Fibroblast of lung (primary cell): ENCODE measurements around the gene CHST3. TPM values are rescaled to one million over a fixed set of nuclear protein-coding genes. Genes with fewer than 3 reads are reported as not detected.

Experiments
- DNase-seq, 2 donors: peaks; one replicate each; pipeline versions ENCODE4 v3.0.0 to v3.0.0-alpha.2; 2010; ENCODE audit warnings: low read depth in 2 of 2
- H2AFZ ChIP-seq: 2 replicates; pipeline ENCODE4 v1.5.1; 2012; ENCODE audit warnings: low read length, control low read depth, inconsistent platforms
- H3K27ac ChIP-seq: 2 replicates; pipeline ENCODE4 v1.5.1; 2011; ENCODE audit warnings: low read length, control low read depth; ENCODE audit not compliant: insufficient read depth
- H3K27me3 ChIP-seq: 2 replicates; pipeline ENCODE4 v1.5.1; 2011; ENCODE audit warnings: mild to moderate bottlenecking, low read length; ENCODE audit not compliant: control insufficient read depth, insufficient read depth
- H3K36me3 ChIP-seq: 2 replicates; pipeline ENCODE4 v1.5.1; 2011; ENCODE audit warnings: low read length; ENCODE audit not compliant: control insufficient read depth, insufficient read depth
- H3K4me1 ChIP-seq: 2 replicates; pipeline ENCODE4 v1.5.1; 2011; ENCODE audit warnings: low read length; ENCODE audit not compliant: control insufficient read depth, insufficient read depth; ENCODE audit errors: extremely low read depth
- H3K4me2 ChIP-seq: 2 replicates; pipeline ENCODE4 v1.5.1; 2011; ENCODE audit warnings: low read length, control low read depth; ENCODE audit not compliant: insufficient read depth; ENCODE audit errors: extremely low read depth
- H3K4me3 ChIP-seq, 4 experiments: fragments of 200-600 bp in 1 of 4; sonication (generic) in 1 of 4; replicated peaks in 1 of 4; 2 replicates each; pipeline ENCODE4 v1.5.1; 2011 to 2016; ENCODE audit warnings: low read length in 4 of 4, low read depth in 3 of 4, mild to moderate bottlenecking in 3 of 4, control low read depth in 2 of 4, inconsistent platforms in 1 of 4, mixed read lengths in 1 of 4; ENCODE audit not compliant: insufficient read depth in 1 of 4; ENCODE audit errors: control extremely low read depth in 1 of 4
- H3K79me2 ChIP-seq: 2 replicates; pipeline ENCODE4 v1.5.1; 2012; ENCODE audit warnings: mild to moderate bottlenecking, low read length, inconsistent platforms; ENCODE audit not compliant: control insufficient read depth, insufficient read depth
- H3K9ac ChIP-seq: 2 replicates; pipeline ENCODE4 v1.5.1; 2011; ENCODE audit warnings: mild to moderate bottlenecking, low read length, control low read depth; ENCODE audit not compliant: insufficient read depth
- H3K9me3 ChIP-seq: 2 replicates; pipeline ENCODE4 v1.5.1; 2012; ENCODE audit warnings: low read depth, low read length; ENCODE audit not compliant: control insufficient read depth, insufficient read depth
- H4K20me1 ChIP-seq: 2 replicates; pipeline ENCODE4 v1.5.1; 2011; ENCODE audit warnings: low read length; ENCODE audit not compliant: control insufficient read depth, insufficient read depth; ENCODE audit errors: extremely low read depth
- CTCF ChIP-seq, 2 donors: IDR thresholded peaks in 1 of 2; conservative IDR thresholded peaks in 1 of 2; 1 replicate in 1 of 2; 2 replicates in 1 of 2; pipeline ENCODE4 v1.5.1; 2011 to 2012; ENCODE audit warnings: low read length in 2 of 2, control low read depth in 1 of 2, inconsistent platforms in 1 of 2, low read depth in 1 of 2, mild to moderate bottlenecking in 1 of 2
- EZH2 ChIP-seq: IDR thresholded peaks from 2 replicates; pipeline ENCODE4 v1.5.1; 2012; ENCODE audit warnings: low read length, control low read depth, mild to moderate bottlenecking; ENCODE audit errors: missing control alignments
- polyA plus RNA-seq, 2 donors: library from polyadenylated mRNA; depleted of rRNA in 1 of 2; stranded (reverse) in 1 of 2; unstranded in 1 of 2; fragments of >200 nt; gene quantifications; 2 replicates each; pipeline ENCODE4 v1.2.1, GENCODE V29; 2011 to 2012; ENCODE audit warnings: missing spikeins in 1 of 2
- total RNA-seq: library from RNA; depleted of rRNA; stranded (reverse); fragments of >200 nt; gene quantifications from 2 replicates; pipeline ENCODE4 v1.2.1, GENCODE V29; 2014

Gene CHST3
- total and polyA plus RNA-seq, 2 donors (not counting 1 experiment from before 2014, with no cell fraction given), result 9.1 to 29.9 TPM

DNA sequence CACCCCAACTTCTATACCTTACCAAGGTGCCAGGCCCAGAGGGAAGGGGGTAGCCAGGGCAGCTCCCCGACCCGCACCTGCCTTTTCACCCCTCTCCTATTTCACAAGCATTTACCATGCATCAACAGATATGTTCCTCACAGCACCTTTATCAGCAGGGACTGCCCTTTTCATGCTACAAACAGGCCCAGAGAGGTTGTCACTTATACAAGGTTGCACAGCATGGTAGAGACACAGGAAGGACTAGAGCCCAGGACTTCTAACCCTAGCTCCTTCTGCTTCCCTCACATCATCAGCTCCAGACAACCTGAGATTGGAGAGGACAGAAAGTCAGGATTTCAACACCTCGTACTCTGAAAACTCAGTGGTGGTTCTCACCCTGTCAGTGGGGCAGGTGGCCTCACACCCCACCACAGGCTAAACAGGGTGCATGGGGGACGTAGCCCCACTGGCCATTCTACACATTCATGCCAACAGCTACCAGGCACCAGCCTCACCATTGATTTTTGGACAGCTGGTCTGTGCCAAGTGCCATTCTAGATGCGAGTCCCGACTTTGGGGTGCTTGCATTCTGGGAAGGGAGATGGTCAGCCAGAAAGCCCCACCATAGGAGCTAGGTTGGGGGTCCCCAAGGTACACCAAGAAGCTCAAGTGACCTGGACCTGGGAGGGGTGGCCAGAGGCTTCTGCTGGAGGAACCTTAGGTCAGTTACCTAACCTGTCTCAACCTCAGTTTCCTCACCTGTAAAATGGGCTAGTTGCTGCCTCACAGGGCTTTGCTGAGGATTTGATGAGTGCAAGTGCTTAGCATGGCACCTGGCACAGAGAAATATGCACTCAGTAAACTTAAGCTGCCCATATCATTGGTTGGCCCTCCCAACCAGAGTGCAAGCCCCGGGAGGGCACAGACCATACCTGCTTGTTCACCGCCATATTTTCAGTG lies 38.4 kb downstream of the CHST3 start:
- Histone ChIP-seq H3K9me3 (no peaks in the 10 kb centered on the region), H3K27ac (no peak overlapping the region), H3K4me3 (no peak overlapping the region), H2AFZ (no peak overlapping the region), H3K27me3 (no peaks in the 10 kb centered on the region), H3K4me1 (peaks cover 18% of the 10 kb centered on the region), H3K4me2 (no peak overlapping the region), H3K79me2 (peaks cover 2% of the 10 kb centered on the region), H3K36me3 (peaks cover 5% of the 10 kb centered on the region), H4K20me1 (no peaks in the 10 kb centered on the region), H3K9ac (no peak overlapping the region)
- DNase-seq, result no peak
- TF ChIP-seq CTCF (conservative IDR thresholded peaks at IDR 0.05 in 1 of 2, IDR thresholded peaks at IDR 0.05 in 1 of 2; ENCODE audit: low read depth in 1 of 2, low read length in 2 of 2) (no peak), EZH2 (no peak)

- H3K4me3 ChIP-seq, result no peak overlapping the region
- H3K4me2 ChIP-seq, result no peak overlapping the region
- DNase-seq, result no peak
- H3K27ac ChIP-seq, result no peak overlapping the region
- TF ChIP-seq CTCF (conservative IDR thresholded peaks at IDR 0.05 in 1 of 2, IDR thresholded peaks at IDR 0.05 in 1 of 2; ENCODE audit: low read depth in 1 of 2, low read length in 2 of 2) (no peak), EZH2 (no peak)
- no peak overlapping the region for H2AFZ ChIP-seq
- H3K9ac ChIP-seq, result no peak overlapping the region
- peaks cover 16% of the 10 kb centered on the region for H3K4me1 ChIP-seq
- H3K9me3 ChIP-seq, result no peaks in the 10 kb centered on the region
- no peaks in the 10 kb centered on the region for H4K20me1 ChIP-seq
- peaks cover 10% of the 10 kb centered on the region for H3K36me3 ChIP-seq
- H3K79me2 ChIP-seq, result no peaks in the 10 kb centered on the region
- H3K27me3 ChIP-seq, result no peaks in the 10 kb centered on the region
Observed at GRCh38 chr10:72006026-72006425, 41.8 kb downstream of the CHST3 start.

- Histone ChIP-seq H3K4me3 (no peak overlapping the region), H3K4me2 (no peak overlapping the region), H3K27me3 (no peaks in the 10 kb centered on the region), H3K4me1 (peaks cover 16% of the 10 kb centered on the region), H3K79me2 (no peaks in the 10 kb centered on the region), H2AFZ (no peak overlapping the region), H4K20me1 (no peaks in the 10 kb centered on the region), H3K9ac (no peak overlapping the region), H3K36me3 (peaks cover 10% of the 10 kb centered on the region), H3K9me3 (no peaks in the 10 kb centered on the region), H3K27ac (no peak overlapping the region)
- TF ChIP-seq CTCF (conservative IDR thresholded peaks at IDR 0.05 in 1 of 2, IDR thresholded peaks at IDR 0.05 in 1 of 2; ENCODE audit: low read depth in 1 of 2, low read length in 2 of 2) (no peak), EZH2 (no peak)
- DNase-seq, result no peak
Observed at GRCh38 chr10:72007246-72007892, 43.2 kb downstream of the CHST3 start.
